ENCODE data around the gene GIPC1. TPM values are rescaled to one million over a fixed set of nuclear protein-coding genes. Genes with fewer than 3 reads are reported as not detected.

GIPC1 gene
- polyA plus RNA-seq, 3 donors: 4.0 to 6.2 (median 4.8) TPM

DNA sequence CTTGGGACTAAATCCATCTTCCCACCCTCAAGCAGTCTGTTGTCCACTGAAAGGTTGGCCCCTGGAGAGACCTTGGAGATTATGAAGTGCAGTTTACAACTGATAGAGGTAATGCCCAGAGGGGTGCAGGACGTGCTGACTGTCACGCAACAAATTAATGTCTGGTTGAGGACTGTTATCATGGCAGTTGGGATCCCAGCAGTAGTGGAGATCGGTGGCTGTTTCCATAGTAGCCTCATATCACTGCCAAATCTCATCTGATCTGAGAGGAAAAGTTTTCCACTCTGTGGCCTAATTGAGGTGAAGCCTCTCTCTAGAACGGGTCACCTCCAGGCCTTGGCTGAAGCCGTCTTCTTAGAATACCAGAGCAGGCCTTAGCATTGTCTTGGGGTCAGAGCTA, 37.5 kb upstream of the GIPC1 start:
- Histone ChIP-seq H4K20me1 (ENCODE audit: insufficient read depth, low read length) (peaks cover 5% of the 10 kb centered on the region), H2AFZ (ENCODE audit: insufficient read depth, low read depth, low read length, poor library complexity, severe bottlenecking) (no peak overlapping the region), H3K79me2 (ENCODE audit: insufficient read depth, low read length) (peaks cover 66% of the 10 kb centered on the region), H3K36me3 (replicated peaks in 1 of 2; ENCODE audit: control insufficient read depth in 1 of 2, insufficient read depth in 2 of 2, low read length in 2 of 2) (peaks cover 0 to 2% of the 10 kb centered on the region in 2 donors), H3K4me2 (replicated peaks; ENCODE audit: extremely low read depth, low read length, poor library complexity, severe bottlenecking) (no peak overlapping the region), H3K4me1 (ENCODE audit: control insufficient read depth in 1 of 2, insufficient read depth in 2 of 2, low read length in 2 of 2) (peaks cover 35 to 37% of the 10 kb centered on the region in 2 donors), H3K27ac (ENCODE audit: low read depth in 1 of 2, low read length in 2 of 2) (no peak overlapping the region), H3K27me3 (ENCODE audit: control insufficient read depth in 2 of 2, insufficient read depth in 2 of 2, low read length in 2 of 2) (no peaks in the 10 kb centered on the region), H3K4me3 (replicated peaks in 1 of 3; ENCODE audit: low read depth in 2 of 3, low read length in 3 of 3) (no peak overlapping the region), H3K9me3 (replicated peaks in 1 of 2; ENCODE audit: control insufficient read depth in 1 of 2, insufficient read depth in 1 of 2, low read length in 2 of 2) (no peaks in the 10 kb centered on the region), H3K9ac (ENCODE audit: insufficient read depth, low read length, poor library complexity, severe bottlenecking) (no peak overlapping the region)
- 100% methylated on average over 2 of the region's 5 CpGs for WGBS (ENCODE audit: insufficient coverage)
- Mint-ChIP-seq H3K27ac (peak overlapping the region in 3 of 7 donors; percentile 21 to 62 (median 25)), H3K4me3 (no peak overlapping the region), H3K4me1 (peaks cover 37% of the 10 kb centered on the region), H3K9me3 (peaks cover 0 to 3% (median 0%) of the 10 kb centered on the region in 7 donors), H3K36me3 (peaks cover 2 to 7% of the 10 kb centered on the region in 2 donors), H3K27me3 (ENCODE audit: low read depth in 3 of 3) (no peaks in the 10 kb centered on the region)
- intact Hi-C loops (cut with micrococcal nuclease): loop anchor here in 1 of 2 donors (5.0 kb wide), 1 partner anchor 36 kb away; the partner anchor contains the start of gene GIPC1
- TF ChIP-seq, protein P1, sequence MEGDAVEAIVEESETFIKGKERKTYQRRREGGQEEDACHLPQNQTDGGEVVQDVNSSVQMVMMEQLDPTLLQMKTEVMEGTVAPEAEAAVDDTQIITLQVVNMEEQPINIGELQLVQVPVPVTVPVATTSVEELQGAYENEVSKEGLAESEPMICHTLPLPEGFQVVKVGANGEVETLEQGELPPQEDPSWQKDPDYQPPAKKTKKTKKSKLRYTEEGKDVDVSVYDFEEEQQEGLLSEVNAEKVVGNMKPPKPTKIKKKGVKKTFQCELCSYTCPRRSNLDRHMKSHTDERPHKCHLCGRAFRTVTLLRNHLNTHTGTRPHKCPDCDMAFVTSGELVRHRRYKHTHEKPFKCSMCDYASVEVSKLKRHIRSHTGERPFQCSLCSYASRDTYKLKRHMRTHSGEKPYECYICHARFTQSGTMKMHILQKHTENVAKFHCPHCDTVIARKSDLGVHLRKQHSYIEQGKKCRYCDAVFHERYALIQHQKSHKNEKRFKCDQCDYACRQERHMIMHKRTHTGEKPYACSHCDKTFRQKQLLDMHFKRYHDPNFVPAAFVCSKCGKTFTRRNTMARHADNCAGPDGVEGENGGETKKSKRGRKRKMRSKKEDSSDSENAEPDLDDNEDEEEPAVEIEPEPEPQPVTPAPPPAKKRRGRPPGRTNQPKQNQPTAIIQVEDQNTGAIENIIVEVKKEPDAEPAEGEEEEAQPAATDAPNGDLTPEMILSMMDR (IDR thresholded peaks at IDR 0.05): no peak
- no peak for DNase-seq

DNA sequence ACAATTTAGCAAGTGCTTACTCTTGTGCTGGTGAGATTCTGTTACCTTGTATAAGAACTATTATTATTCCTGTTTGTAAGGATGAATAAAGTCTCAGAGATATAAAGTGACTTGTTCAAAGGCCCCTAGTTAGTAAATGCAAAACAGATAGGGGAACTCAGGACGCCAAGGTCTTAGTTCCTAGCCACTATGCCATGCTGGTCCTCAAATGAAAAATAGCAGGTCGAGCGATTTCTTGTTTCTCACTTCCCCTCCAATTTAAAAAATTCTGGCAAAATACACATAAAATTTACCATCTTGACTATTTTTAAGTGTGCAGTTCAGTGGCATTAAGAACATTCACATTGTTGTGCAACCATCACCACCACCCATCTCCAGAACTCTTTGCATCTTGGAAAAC, 34.6 kb upstream of the GIPC1 start:
- TF ChIP-seq, protein P1 (IDR thresholded peaks at IDR 0.05): no peak
- no peak overlapping the region for H3K9ac ChIP-seq (ENCODE audit: insufficient read depth, low read length, poor library complexity, severe bottlenecking)
- peaks cover 50% of the 10 kb centered on the region for H3K79me2 ChIP-seq (ENCODE audit: insufficient read depth, low read length)
- H2AFZ ChIP-seq (ENCODE audit: insufficient read depth, low read depth, low read length, poor library complexity, severe bottlenecking): peak overlapping the region; percentile 87
- peak overlapping the region; percentile 99 for H3K4me2 ChIP-seq (replicated peaks; ENCODE audit: extremely low read depth, low read length, poor library complexity, severe bottlenecking)
- peak overlapping the region in 2 of 3 experiments; percentile 88 to 93 for H3K4me3 ChIP-seq (replicated peaks in 1 of 3; ENCODE audit: low read depth in 2 of 3, low read length in 3 of 3)
- H3K27me3 Mint-ChIP-seq (ENCODE audit: low read depth in 3 of 3): no peaks in the 10 kb centered on the region
- no peak for DNase-seq
- H3K36me3 Mint-ChIP-seq: peaks cover 2 to 7% of the 10 kb centered on the region in 2 donors
- H3K9me3 Mint-ChIP-seq: peaks cover 0 to 4% (median 0%) of the 10 kb centered on the region in 7 donors
- H3K9me3 ChIP-seq (replicated peaks in 1 of 2; ENCODE audit: control insufficient read depth in 1 of 2, insufficient read depth in 1 of 2, low read length in 2 of 2): no peaks in the 10 kb centered on the region
- H3K27me3 ChIP-seq (ENCODE audit: control insufficient read depth in 2 of 2, insufficient read depth in 2 of 2, low read length in 2 of 2): no peaks in the 10 kb centered on the region
- no peaks in the 10 kb centered on the region for H4K20me1 ChIP-seq (ENCODE audit: insufficient read depth, low read length)
- peaks cover 28% of the 10 kb centered on the region for H3K4me1 Mint-ChIP-seq
- peaks cover 32 to 34% of the 10 kb centered on the region in 2 donors for H3K4me1 ChIP-seq (ENCODE audit: control insufficient read depth in 1 of 2, insufficient read depth in 2 of 2, low read length in 2 of 2)
- H3K36me3 ChIP-seq (replicated peaks in 1 of 2; ENCODE audit: control insufficient read depth in 1 of 2, insufficient read depth in 2 of 2, low read length in 2 of 2): peaks cover 0 to 2% of the 10 kb centered on the region in 2 donors
- peak overlapping the region; percentile 62 to 98 (median 85) for H3K27ac Mint-ChIP-seq
- intact Hi-C loops (cut with micrococcal nuclease): loop anchor here in 1 of 2 donors (5.0 kb wide), 1 partner anchor 33 kb away; the partner anchor contains the start of gene GIPC1
- H3K4me3 Mint-ChIP-seq: peak overlapping the region in 1 of 2 donors; percentile 87
- H3K27ac ChIP-seq (ENCODE audit: low read depth in 1 of 2, low read length in 2 of 2): peak overlapping the region in 1 of 2 donors; percentile 77
- WGBS (ENCODE audit: insufficient coverage): 0% methylated on average over 2 of the region's 3 CpGs

Measured in CD14-positive monocyte (primary cell).